T-helper 1 cell treated with Interleukin-12 subunit alpha and Interleukin-12 subunit beta and Interleukin-4 antibody, amounts not matched to agents 30 μg/mL and 1 μg/mL, for 36 hours (primary cell): ENCODE results near the gene DSP.

Source experiments
- H3K27ac Mint-ChIP-seq: one replicate; pipeline ENCODE4 v1.8.0; 2021; ENCODE audit warnings: mild to moderate bottlenecking, mixed read lengths
- H3K27me3 Mint-ChIP-seq: one replicate; pipeline ENCODE4 v1.8.0; 2021; ENCODE audit warnings: low read depth, mixed read lengths
- H3K36me3 Mint-ChIP-seq: one replicate; pipeline ENCODE4 v1.8.0; 2021; ENCODE audit warnings: low read depth, mixed read lengths
- H3K4me1 Mint-ChIP-seq: one replicate; pipeline ENCODE4 v1.8.0; 2021; ENCODE audit warnings: low read depth, mixed read lengths
- H3K4me3 Mint-ChIP-seq: one replicate; pipeline ENCODE4 v1.8.0; 2021; ENCODE audit warnings: mild to moderate bottlenecking, moderate library complexity, mixed read lengths
- H3K9me3 Mint-ChIP-seq: one replicate; pipeline ENCODE4 v1.8.0; 2021; ENCODE audit warnings: mixed read lengths

Gene DSP

GRCh38 chr6:7628479-7628878 is 87.0 kb downstream of the DSP start:
- Mint-ChIP-seq H3K36me3 (no peaks in the 10 kb centered on the region), H3K4me1 (no peaks in the 10 kb centered on the region), H3K27me3 (peaks cover 8% of the 10 kb centered on the region), H3K4me3 (no peak overlapping the region), H3K9me3 (no peaks in the 10 kb centered on the region), H3K27ac (no peak overlapping the region)

DNA sequence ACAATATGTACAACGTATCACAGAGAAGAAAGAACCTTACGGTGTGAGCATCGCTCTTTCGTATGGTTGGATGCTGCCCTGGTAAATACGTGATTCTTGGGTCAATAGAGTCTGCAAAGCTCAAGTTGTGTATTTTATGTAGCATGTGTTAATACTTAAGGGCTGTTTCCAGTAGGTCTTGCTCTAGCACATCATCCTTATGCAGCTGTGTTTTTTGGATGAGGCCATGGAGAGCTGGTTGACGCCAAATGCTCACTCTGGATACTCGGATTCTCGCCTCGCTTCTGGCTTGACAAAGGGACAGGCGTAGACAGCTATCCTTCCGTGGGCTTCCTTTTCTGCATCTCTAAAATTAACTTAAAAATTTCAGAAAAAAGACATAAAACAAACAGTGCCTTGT is 87.4 kb downstream of the DSP start:
- Mint-ChIP-seq H3K36me3 (no peaks in the 10 kb centered on the region), H3K4me3 (no peak overlapping the region), H3K27me3 (peaks cover 8% of the 10 kb centered on the region), H3K9me3 (no peaks in the 10 kb centered on the region), H3K4me1 (no peaks in the 10 kb centered on the region), H3K27ac (no peak overlapping the region)

- Mint-ChIP-seq H3K36me3 (no peaks in the 10 kb centered on the region), H3K4me1 (no peaks in the 10 kb centered on the region), H3K4me3 (no peak overlapping the region), H3K9me3 (no peaks in the 10 kb centered on the region), H3K27me3 (peaks cover 5% of the 10 kb centered on the region), H3K27ac (no peak overlapping the region)
Measured at GRCh38 chr6:7629321-7629720, 87.8 kb downstream of the DSP start.

DNA sequence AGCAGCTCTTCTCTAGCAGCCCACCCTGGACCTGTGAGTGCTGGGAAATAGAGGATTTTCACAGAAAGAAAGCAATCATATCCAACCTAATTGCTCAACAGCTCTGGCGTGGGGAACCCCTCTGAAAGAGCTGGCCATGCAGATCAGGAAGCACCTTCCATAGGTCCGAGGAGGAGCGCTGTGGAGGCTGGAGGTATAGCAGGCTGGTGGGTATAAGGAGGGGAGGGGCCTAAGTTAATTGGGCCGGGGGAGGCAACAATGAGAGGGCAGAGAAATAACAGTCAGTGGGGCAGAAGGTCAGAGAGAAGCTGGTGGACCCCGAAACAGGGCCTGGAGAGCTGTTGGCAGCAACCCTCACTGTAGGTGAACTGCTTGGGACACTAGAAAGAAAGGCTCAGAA is 89.3 kb downstream of the DSP start:
- H3K27ac Mint-ChIP-seq = no peak overlapping the region
- H3K4me3 Mint-ChIP-seq = no peak overlapping the region
- H3K36me3 Mint-ChIP-seq = no peaks in the 10 kb centered on the region

DNA sequence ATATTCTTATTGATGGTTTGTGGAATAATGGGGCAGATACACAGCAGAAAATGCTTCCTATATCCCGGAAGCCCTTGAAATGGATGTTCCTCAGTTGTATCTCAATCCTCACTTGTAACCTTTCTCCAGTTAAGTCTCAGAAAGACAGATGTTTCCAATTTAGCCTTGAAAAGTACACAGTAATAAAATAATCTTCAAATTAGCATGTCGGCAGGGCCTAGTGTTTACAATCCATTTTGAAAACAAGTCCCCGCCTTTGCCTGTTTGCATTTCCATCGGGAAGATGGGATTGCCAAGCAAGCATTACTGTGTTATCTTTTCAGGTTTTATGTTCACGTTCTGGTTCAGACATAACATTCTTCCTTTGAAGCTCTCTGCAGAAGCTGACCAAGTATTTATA is 90.0 kb downstream of the DSP start:
- H3K27me3 Mint-ChIP-seq = no peaks in the 10 kb centered on the region
- H3K4me3 Mint-ChIP-seq = no peak overlapping the region
- H3K4me1 Mint-ChIP-seq = no peaks in the 10 kb centered on the region
- H3K27ac Mint-ChIP-seq = no peak overlapping the region
- H3K9me3 Mint-ChIP-seq = no peaks in the 10 kb centered on the region
- H3K36me3 Mint-ChIP-seq = no peaks in the 10 kb centered on the region

More for the DNA sequence above, 89.3 kb downstream of the DSP start:
- Mint-ChIP-seq H3K9me3 (no peaks in the 10 kb centered on the region), H3K27me3 (no peaks in the 10 kb centered on the region), H3K4me1 (no peaks in the 10 kb centered on the region)

DNA sequence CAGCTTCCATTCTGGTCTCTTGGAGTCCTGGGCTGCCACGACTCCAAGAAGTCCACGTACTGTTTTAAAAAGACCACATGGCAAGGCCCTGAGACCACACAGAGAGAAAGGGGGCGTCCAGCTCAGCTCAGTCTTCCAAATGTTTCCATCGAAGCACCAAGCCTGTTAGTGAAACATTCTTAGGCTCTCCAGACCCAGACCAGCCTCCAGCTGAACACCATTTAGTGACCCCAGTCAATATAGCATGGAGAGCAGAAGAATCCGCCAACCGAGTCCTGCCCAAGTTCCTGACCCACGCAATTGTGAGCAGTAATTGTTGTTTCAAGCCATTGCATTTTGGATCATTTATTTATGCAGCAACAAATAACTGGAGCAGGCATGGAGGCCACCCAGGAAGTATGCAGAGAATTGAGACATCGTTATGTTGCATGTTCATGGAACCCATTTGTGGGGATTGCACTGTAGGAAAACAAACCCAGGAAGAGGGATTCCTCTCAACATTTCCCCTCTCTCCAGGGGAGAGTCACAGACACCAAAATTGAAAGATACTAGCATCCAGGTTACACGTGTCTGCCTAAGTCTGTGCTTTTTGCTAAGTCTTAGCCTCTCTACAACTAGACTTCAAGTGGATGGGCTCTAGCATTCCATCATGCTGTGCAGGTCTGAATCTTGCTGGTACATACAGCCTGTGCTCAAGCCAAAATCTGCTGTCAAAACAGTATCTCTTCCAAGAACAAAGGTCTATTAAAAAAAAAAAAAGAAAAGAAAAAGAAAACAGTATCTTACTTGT is 91.2 kb downstream of the DSP start:
- no peaks in the 10 kb centered on the region for H3K36me3 Mint-ChIP-seq
- H3K4me3 Mint-ChIP-seq = no peak overlapping the region
- H3K27ac Mint-ChIP-seq = no peak overlapping the region
- no peaks in the 10 kb centered on the region for H3K4me1 Mint-ChIP-seq
- no peaks in the 10 kb centered on the region for H3K27me3 Mint-ChIP-seq
- no peaks in the 10 kb centered on the region for H3K9me3 Mint-ChIP-seq

DNA sequence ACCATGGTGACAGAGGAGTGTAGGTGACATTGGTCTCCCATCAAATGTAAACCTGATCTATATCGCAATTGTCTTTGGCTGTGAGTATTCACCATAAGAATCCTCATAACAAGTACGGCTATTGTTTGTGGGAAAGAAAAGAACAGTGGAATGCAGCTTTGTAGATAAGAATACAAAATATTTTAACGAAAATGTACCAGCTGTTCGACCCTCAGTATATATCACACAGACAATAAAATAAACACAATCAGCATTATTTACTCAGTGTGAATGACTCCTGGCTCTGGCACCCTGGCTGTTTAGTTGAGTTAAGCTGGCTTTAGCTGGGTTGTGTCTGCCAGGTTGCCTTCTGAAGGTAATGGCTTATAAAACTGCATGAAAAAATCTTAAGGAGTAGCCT is 91.9 kb downstream of the DSP start:
- Mint-ChIP-seq H3K27me3 (no peaks in the 10 kb centered on the region), H3K36me3 (no peaks in the 10 kb centered on the region), H3K4me1 (no peaks in the 10 kb centered on the region), H3K4me3 (no peak overlapping the region), H3K9me3 (no peaks in the 10 kb centered on the region), H3K27ac (no peak overlapping the region)

GRCh38 chr6:7636151-7636550 is 94.7 kb downstream of the DSP start:
- Mint-ChIP-seq H3K9me3 (no peaks in the 10 kb centered on the region), H3K27ac (no peak overlapping the region), H3K27me3 (no peaks in the 10 kb centered on the region), H3K4me3 (no peak overlapping the region), H3K4me1 (no peaks in the 10 kb centered on the region), H3K36me3 (no peaks in the 10 kb centered on the region)
